ENCODE data around the gene CFAP20. TPM values are rescaled to one million over a fixed set of nuclear protein-coding genes. Genes with fewer than 3 reads are reported as not detected.
"Not testable (repeated sequence)": the region's sequence is repeated elsewhere in the genome, so short reads cannot be mapped to it uniquely, and the experiment has no call there.

Gene CFAP20
- total RNA-seq, 1 donor from 2014 or later, result 28.5 TPM

- no peak for DNase-seq (ENCODE audit: low spot score)
Measured at GRCh38 chr16:58099097-58099955, 29.9 kb downstream of the CFAP20 start.

- no peak for DNase-seq (ENCODE audit: low spot score)
Measured at GRCh38 chr16:58098207-58099096, 30.7 kb downstream of the CFAP20 start.

DNA sequence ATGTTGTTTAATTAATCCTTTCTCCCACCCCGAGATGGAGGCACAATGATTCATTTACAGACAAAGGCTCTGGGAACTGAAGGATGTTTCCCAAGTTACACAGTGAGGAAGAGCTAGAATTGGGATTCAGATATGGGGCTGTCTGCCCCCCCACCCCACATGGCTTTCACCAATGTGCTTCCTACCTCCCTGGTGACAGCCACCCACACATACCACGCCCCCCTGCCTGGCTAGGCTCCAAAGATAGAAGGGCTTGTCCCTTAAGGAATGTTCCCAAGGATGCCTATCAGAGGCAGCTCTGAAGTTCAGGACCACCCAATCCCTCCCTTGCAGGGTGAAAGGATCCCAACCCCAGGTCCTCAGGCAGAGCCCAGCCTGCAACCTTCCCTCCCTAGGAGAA is 32.9 kb downstream of the CFAP20 start:
- DNase-seq (ENCODE audit: low spot score), result no peak

DNA sequence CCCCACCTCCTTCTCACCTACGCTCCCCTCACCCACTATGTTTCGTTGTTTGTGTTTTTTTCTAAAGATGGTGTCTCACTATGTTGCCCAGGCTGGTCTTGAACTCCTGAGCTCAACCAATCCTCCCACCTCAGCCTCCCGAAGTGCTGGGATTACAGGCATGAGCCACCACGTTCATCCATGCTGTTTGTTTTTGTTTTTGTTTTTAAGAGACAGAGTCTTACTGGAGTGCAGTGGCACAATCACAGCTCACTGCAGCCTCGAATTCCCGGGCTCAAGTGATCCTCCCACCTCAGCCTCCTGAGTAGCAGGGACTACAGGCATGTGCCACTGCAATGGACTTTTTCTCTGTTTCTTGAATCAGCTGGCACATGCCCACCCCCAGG is 33.6 kb downstream of the CFAP20 start:
- DNase-seq (ENCODE audit: low spot score), result not testable (repeated sequence)

GRCh38 chr16:58094791-58095574 is 34.2 kb downstream of the CFAP20 start:
- no peak for DNase-seq (ENCODE audit: low spot score)

DNA sequence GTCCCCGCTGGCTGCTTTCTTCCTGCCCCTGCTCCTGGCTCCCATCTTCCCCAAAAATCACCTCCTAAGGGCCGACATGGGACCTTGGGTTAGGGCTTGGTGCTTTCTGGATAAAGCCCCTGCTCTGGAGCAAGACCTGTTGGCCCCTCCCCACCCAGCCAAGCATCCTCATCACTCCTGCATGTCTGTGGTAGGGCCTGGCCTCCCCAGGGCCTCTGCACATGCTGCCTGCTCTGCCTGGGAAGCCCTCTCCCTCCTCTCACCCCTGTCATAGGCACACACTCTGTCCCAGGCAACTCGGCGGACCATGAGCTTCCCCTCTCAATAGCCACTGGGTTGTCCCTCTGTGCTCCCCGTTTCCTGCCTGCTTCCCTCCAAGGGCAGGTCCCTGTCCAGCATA is 35.2 kb downstream of the CFAP20 start:
- no peak for DNase-seq (ENCODE audit: low spot score)

DNA sequence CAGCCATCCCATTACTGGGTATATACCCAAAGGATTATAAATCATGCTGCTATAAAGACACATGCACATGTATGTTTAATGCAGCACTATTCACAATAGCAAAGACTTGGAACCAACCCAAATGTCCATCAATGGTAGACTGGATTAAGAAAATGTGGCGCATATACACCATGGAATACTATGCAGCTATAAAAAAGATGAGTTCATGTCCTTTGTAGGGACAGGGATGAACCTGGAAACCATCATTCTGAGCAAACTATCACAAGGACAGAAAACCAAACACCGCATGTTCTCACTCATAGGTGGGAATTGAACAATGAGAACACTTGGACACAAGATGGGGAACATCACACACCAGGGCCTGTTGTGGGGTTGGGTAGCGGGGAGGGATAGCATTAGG is 38.8 kb downstream of the CFAP20 start:
- DNase-seq (ENCODE audit: low spot score), result not testable (repeated sequence)

- no peak for DNase-seq (ENCODE audit: low spot score)
Measured at GRCh38 chr16:58088091-58088490, 41.1 kb downstream of the CFAP20 start.

- no peak for DNase-seq (ENCODE audit: low spot score)
Measured at GRCh38 chr16:58087209-58087913, 41.8 kb downstream of the CFAP20 start.

DNA sequence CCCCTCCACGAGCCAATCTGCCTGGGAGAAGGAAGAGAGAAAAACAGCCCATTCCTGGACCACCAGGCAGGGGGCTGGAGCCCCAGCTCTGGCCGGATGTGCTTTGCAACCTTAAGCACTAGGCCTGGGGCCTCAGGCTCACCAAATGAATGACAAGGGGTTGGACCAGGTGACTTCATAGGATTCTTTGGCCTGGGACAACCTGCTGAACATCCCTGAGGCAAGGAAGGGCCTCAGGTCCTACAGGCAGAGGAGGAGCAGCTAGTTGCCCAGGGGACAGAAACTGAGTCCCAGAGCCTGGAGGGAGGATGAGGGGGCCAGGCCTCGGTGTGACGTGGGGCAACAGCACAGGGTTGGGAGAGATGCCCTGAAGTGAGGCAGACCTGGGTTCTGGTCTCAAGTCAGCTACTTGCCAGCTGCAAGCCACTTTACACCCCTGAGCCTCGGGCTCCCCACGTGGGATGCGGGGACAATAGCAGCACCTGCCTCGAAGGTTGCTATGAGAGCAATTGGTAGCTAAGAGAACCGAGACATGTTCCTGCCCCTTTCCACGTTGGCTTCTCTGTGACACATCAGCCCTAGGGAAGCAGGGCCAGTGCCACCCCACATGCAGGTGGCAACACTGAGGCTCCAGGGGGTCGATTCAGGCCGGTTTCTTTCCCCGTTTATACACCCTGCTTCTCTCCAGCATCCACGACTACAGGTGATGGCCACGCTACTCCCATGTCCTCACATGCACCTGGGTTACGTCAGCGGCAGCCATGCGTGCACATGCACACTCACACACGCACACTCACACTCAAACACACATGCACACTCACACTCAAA is 42.6 kb downstream of the CFAP20 start:
- DNase-seq (ENCODE audit: low spot score), result no peak

DNA sequence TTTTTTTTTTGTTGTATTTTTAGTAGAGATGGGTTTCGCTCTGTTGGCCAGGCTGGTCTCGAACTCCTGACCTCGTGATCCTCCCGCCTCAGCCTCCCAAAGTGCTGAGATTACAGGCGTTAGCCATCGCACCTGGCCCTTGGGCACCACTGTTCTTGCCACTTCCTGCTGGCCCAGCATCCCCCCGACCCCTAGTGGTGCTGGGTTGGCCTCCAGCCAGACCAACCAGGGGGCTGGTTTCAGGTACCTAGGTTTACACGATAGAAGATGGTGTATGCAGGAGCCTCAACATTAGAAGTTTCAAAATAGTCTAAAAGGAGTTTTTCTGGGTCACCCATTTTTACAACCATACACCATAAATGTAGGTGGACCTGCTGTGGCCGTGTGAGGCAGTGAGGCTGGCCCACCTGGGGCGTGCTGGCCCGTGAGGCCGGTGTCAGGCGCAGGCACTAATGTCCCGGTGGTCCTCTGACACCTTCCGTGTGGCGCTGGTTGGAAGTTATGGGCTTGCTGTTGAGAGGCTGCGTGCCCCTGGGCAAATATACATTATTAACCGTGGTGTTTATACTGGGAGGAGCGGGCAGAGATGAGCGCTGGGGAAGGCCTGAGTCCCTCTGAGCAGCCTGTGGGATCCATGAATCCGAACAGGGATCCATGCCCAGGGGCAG is 43.5 kb downstream of the CFAP20 start:
- no peak for DNase-seq (ENCODE audit: low spot score)

DNA sequence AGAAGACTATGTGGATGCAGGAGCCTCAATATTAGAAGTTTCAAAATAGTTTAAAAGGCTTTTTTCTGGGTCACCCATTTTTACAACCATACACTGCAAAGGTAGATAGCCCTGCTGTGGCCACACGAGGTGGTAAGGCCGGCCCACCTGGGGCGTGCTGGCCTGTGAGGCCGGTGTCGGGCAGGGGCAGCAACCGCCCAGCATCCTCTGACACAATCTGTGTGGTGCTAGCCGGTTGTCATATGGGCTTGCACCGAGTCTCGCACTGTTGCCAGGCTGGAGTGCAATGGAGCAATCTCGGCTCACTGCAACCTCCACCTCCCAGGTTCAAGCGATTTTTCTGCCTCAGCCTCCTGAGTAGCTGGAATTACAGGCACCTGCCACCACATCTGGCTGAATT is 44.0 kb downstream of the CFAP20 start:
- no peak for DNase-seq (ENCODE audit: low spot score)

DNA sequence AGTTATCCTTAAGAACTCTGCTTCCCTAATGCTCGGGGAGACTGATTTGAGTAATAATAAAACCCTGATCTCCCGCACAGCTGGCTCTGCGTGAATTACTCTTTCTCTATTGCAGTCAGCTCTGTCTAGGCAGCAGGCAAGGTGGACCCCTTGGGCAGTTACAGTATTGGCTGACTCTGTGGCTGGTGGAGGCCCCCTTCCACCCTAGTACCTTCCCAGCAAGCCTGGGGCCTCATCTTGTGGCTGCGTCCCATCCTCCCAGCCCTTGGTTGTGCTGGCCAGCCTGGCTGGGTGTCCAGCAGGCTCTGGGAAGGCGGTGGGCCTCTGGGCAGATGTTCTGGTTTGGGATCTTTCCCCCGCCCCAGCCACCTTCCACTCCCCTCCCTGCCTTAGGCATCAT is 44.5 kb downstream of the CFAP20 start:
- DNase-seq (ENCODE audit: low spot score), result no peak

DNA sequence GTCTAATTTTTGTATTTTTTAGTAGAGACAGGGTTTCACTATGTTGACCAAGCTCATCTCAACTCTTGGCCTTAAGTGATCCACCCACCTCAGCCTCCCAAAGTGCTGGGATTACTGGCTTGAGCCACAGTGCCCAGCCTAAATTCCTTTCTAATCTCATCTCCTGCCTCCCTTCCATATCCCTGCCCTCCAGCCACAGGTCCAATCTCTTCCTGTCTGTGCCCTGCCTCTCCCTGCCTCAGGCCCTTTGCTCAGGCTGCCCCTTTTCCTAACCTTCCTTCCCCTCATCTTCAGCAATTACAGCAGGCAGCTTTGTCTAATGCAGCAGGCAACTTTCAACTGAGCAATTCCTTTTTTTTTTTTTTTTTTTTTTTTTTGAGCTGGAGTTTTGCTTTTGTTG is 46.8 kb downstream of the CFAP20 start:
- DNase-seq (ENCODE audit: low spot score), result no peak

DNA sequence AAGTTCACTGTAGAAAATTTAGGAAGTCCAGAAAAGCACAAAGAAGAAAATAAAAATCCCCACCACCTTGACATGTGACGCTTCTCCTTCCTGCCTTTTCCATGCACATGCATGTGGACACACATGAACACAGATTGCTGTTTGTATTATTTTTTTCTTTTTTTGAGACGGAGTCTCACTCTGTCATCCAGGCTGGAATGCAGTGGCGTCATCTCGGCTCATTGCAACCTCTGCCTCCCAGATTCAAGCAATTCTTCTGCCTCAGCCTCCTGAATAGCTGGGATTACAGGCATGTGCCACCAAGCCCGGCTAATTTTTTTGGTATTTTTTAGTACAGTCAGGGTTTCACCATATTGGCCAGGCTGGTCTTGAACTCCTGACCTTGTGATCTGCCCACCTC is 48.5 kb downstream of the CFAP20 start:
- not testable (repeated sequence) for DNase-seq (ENCODE audit: low spot score)

DNA sequence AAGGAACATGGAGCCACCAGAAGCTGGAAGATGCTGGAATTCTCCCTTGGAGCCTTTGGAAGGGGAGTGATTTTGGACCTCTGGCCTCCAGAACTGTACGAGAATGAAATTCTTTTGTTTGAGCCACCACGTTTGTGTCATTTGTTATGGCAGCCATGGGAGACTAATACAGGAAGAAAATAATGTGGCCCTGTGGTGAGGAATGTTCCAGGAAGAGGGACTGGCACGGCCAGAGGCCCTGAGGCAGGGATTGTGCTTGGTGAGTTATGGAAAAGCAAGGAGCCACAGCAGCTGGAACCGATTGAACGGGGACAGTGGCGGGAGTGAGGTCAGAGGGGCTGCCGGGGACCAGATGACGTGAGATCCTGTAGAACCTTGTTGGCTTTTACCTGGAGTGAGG is 51.4 kb downstream of the CFAP20 start:
- DNase-seq (ENCODE audit: low spot score), result no peak

- DNase-seq (ENCODE audit: low spot score), result no peak
Measured at GRCh38 chr16:58076514-58076913, 52.7 kb downstream of the CFAP20 start.

DNA sequence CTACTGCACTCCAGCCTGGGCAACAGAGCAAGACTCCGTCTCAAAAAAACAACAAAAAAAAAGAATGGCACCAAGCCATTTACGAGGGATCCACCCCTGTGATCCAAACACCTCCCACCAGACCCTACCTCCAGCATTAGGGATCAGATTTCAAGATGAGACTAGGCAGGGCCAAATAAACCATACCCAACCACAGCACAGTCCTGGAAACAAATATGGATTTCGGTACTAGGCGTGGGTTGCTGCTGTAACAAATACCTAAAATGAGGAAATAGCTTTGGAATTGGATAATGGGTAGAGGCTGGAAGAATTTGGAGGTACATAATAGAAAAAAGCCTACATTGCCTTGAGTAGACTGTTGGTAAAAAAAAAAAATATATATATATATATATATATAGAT is 54.5 kb downstream of the CFAP20 start:
- DNase-seq (ENCODE audit: low spot score), result no peak

DNA sequence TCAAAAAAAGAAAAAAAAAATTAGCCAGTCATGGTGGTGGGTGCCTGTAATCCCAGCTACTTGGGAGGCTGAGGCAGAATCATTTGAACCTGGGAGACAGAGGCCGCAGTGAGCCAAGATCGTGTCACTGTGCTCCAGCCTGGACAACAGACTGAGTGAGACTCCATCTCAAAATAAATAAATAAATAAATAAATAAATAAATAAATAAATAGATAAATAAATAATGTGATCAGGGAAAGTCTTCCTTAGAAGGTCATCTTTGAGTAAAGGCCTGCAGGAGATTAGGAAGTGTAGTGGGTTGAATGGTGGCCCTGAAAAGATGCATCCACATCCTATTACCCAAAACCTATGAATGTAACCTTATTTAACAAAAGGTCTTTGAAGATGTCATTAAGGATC is 56.1 kb downstream of the CFAP20 start:
- DNase-seq (ENCODE audit: low spot score), result not testable (repeated sequence)
